Hematopoietic multipotent progenitor cell (in vitro differentiated cells): ENCODE data around the gene NEK2. TPM values are rescaled to one million over a fixed set of nuclear protein-coding genes. Genes with fewer than 3 reads are reported as not detected.

Experiments used
- DNase-seq, 3 donors: peaks; one replicate each; pipeline ENCODE4 v3.0.0-alpha.2; 2011 to 2015; ENCODE audit warnings: low read depth in 2 of 3, low spot score in 2 of 3
- total RNA-seq: library from RNA; depleted of rRNA; stranded (reverse); fragments of >200 nt; gene quantifications from one replicate; pipeline ENCODE4 v1.2.3, GENCODE V29; 2012

NEK2 gene
- total RNA-seq, 1 donor: 1.1 TPM

DNA sequence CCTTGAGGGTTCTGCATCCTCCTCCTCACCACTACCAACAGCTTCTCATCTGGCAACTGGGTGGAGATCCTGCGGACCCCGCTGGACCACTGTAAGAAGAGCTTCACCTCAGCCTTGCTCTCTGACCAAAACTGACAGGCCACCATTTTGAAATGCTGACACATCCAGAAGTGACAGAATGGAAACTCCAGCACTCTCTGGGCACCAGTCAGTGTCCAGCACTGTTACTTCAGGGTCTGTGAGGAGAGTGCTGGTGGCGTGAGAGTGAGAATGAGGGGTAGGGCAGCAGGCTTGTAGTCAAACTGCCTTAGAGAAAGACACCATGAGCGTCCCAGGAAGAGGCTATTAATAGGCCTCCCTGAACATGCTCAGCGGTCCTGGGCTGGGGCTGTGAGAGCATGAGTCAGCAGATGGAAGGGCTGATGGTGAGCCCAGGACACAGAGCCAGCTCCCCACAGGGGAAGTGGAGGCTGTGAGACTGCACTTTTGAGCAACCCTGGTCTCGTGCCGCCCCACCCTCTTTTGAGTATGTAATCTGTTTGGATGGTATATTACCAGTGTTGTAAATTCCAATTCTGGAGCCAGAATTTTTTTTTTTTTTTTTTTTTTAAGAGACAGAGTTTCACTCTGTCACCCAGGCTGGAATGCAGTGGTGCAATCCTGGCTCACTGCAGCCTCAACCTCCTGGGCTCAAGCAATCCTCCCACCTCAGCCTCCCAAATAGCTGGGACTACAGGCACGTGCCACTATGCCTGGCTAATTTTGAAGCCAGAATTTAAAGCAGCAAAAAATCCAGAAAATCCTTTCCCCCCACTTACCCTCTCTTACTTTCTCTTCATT is 62.1 kb downstream of the NEK2 start:
- DNase-seq: peak in 2 of 3 donors; percentile 84 to 90

DNA sequence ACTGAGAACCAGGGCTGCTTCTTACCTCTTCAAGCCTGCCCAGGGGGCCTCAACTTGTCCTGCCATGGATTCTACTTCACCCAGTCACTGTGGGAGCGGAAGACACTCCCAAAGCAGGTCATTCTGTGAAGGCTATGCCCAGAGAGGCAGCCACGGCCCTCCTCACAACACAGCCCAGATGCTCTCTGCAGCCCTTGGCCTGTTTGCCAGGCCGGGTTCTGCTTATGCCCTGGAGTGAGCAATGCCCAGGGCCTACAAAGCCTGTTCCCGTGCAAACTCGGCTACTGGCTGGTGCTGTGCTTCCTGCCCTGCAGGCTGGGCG is 62.7 kb downstream of the NEK2 start:
- DNase-seq: no peak

Other genes starting within 250 kb of the NEK2 start
- not detected for gene RD3, start 183.5 kb downstream of the NEK2 start, total RNA-seq
- 7.3 TPM for gene SLC30A1, start 96.5 kb downstream of the NEK2 start, total RNA-seq
- gene LPGAT1, start 155.1 kb upstream of the NEK2 start, total RNA-seq: 18.0 TPM